ENCODE data around the gene DAZAP1. TPM values are rescaled to one million over a fixed set of nuclear protein-coding genes. Genes with fewer than 3 reads are reported as not detected.

Gene DAZAP1
- total RNA-seq, 8 experiments from 2014 or later, result 32.3 to 129 (median 46.7) TPM

DNA sequence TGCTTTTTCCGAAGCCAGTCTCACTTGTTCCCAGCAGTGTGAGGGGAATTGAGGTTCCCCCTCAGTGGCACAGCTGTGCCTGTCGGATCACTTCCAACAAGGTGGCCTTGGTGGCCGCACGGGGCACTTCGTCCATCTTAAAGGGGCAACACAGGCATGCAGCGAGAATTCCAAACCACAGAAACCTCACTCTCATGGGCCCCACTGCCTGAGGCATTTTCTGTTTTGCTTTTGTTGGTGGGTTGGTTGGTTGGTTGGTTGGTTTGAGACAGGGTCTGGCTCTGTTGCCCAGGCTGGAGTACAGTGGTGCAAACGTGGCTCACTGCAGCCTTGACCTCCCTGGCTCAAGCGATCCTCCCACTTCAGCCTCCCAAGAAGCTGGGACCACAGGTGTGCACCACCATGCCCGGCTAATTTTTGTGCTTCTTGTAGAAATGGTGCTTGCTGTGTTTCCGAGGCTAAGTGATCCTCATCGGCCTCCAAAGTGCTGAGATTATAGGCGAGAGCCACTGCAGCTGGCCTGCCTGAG lies 27.4 kb upstream of the DAZAP1 start:
- peaks cover 11 to 14% of the 10 kb centered on the region in 2 donors for H3K4me1 ChIP-seq (replicated peaks in 1 of 2)
- no peak overlapping the region for H3K27ac ChIP-seq
- no peak overlapping the region for H3K4me3 ChIP-seq
- no peak for ATAC-seq (replicated peaks in 6 of 8)
- WGBS, 10 experiments, result 87 to 100% methylated on average over 1 to 3 of the region's 12 CpGs; no CpG with 5 or more reads in 8 of the 10 experiments
- in situ Hi-C loops (cut with MboI; ENCODE audit: low pct_unique_long_range_greater_than_20kb in 2 of 9, low sequenced_read_pairs in 9 of 9, unreplicated experiment in 9 of 9), result no loop called here

DNA sequence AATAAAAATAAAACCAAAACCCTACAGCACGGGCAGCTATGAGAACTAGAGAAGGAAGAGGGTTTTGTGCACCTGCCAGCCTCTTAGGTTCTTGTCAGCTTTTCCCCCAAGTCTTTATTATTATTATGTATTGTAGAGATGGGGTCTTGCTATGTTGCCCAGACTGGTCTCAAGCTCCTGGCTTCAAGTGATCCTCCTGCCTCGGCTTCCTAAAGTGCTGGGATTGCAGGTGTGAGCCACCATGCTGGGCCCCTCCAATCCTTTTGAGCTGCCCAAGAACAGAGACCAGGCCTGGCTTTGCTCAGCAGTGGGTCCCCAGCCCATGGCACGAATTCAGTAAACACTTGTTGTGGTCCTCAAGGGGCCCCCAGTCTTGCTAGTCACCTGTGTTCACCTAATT lies 25.1 kb upstream of the DAZAP1 start:
- Histone ChIP-seq H3K4me1 (replicated peaks in 1 of 2) (peaks cover 13 to 14% of the 10 kb centered on the region in 2 donors), H3K27ac (no peak overlapping the region), H3K4me3 (no peak overlapping the region)
- in situ Hi-C loops (cut with MboI; ENCODE audit: low pct_unique_long_range_greater_than_20kb in 2 of 9, low sequenced_read_pairs in 9 of 9, unreplicated experiment in 9 of 9), result no loop called here
- no peak for ATAC-seq (replicated peaks in 6 of 8)
- 70 to 100% (median 93%) methylated on average over 1 to 3 of the region's 3 CpGs; no CpG with 5 or more reads in 3 of the 10 experiments for WGBS, 10 experiments

GRCh38 chr19:1383017-1383311 lies 24.4 kb upstream of the DAZAP1 start:
- ATAC-seq (replicated peaks in 6 of 8), result no peak

GRCh38 chr19:1383312-1384084 lies 23.9 kb upstream of the DAZAP1 start, which contains the start of gene NDUFS7:
TSS of gene NDUFS7 (plus strand) at chr19:1383907. CDS start at chr19:1383927, 20 bp downstream.
- peak; percentile 77 to 88 (median 82) for ATAC-seq (replicated peaks in 6 of 8)
- peaks cover 13 to 14% of the 10 kb centered on the region in 2 donors for H3K4me1 ChIP-seq (replicated peaks in 1 of 2)

More at GRCh38 chr19:1383017-1383311, 24.4 kb upstream of the DAZAP1 start:
- Histone ChIP-seq H3K4me3 (peak overlapping the region in 3 of 5 donors; percentile 5 to 93 (median 69)), H3K4me1 (replicated peaks in 1 of 2) (peaks cover 13 to 14% of the 10 kb centered on the region in 2 donors), H3K27ac (no peak overlapping the region)
- in situ Hi-C loops (cut with MboI; ENCODE audit: low pct_unique_long_range_greater_than_20kb in 2 of 9, low sequenced_read_pairs in 9 of 9, unreplicated experiment in 9 of 9), result no loop called here
- WGBS, 10 experiments, result 0 to 100% (median 50%) methylated on average over 1 to 8 of the region's 9 CpGs; no CpG with 5 or more reads in 3 of the 10 experiments

DNA sequence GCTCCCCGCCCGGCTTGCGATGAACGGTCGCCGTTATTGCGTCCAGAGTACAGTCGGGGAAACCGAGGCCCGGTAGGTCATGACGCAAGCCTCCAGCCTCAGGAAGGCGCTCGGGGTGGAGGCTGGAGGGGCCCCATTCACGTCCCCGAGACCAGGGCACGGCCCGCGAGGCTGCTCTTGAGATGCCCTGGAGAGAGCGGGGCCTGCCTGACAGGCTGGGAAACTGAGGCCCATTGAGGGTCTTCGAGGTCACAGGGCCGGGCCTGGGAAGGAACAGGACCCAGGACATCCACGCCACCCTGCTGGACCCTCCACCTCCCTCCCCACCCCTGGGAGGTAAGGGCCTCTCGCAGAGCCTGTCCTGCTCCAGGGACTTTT lies 23.3 kb upstream of the DAZAP1 start:
- in situ Hi-C loops (cut with MboI; ENCODE audit: low pct_unique_long_range_greater_than_20kb in 2 of 9, low sequenced_read_pairs in 9 of 9, unreplicated experiment in 9 of 9), result no loop called here
- WGBS, 10 experiments, result 0 to 3% (median 0%) methylated on average over 5 to 13 of the region's 23 CpGs; no CpG with 5 or more reads in 6 of the 10 experiments
- peak overlapping the region; percentile 63 to 93 (median 65) for H3K4me3 ChIP-seq
- peak in 5 of 8 experiments; percentile 1 to 10 (median 3) for ATAC-seq (replicated peaks in 6 of 8)
- peak overlapping the region; percentile 87 to 94 for H3K27ac ChIP-seq
- peaks cover 13 to 14% of the 10 kb centered on the region in 2 donors for H3K4me1 ChIP-seq (replicated peaks in 1 of 2)

More at GRCh38 chr19:1383312-1384084, 23.9 kb upstream of the DAZAP1 start, which contains the start of gene NDUFS7:
- Histone ChIP-seq H3K4me3 (peak within 1 kb of the TSS; percentile 63 to 93 (median 65)), H3K27ac (peak within 1 kb of the TSS; percentile 87 to 94)
- in situ Hi-C loops (cut with MboI; ENCODE audit: low pct_unique_long_range_greater_than_20kb in 2 of 9, low sequenced_read_pairs in 9 of 9, unreplicated experiment in 9 of 9), result no loop called here
- WGBS, 10 experiments, result 0 to 10% (median 1%) methylated on average over 1 to 24 of the region's 90 CpGs; no CpG with 5 or more reads in 5 of the 10 experiments

DNA sequence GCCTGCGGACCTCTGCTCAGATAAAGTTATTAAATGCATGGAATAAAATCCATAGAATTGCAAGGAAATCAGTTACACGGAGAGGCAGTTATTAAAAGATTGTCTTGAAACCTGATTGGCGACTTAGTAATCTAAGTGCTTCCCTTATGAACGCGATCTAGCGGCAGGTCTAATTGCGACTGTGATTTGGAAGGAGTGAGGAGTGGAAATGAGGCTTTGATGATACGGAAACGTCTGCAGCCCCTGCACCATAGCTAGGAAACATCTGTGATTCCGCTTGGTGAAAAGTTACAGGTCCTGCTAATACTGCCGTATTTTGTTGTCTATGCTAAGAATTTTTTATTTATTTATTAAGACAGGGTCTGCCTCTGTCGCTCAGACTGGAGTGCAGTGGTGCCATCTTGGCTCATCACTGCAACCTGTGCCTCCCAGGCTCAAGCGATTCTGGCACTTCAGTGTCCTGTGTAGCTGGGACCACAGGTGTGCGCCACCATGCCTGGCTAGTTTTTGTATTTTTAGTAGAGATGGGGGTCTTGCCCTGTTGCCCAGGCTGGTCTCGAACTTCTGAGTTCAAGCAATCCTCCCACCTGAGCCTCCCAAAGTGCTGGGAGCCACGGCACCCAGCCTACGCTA lies 22.8 kb upstream of the DAZAP1 start:
- no peak for ATAC-seq (replicated peaks in 6 of 8)

DNA sequence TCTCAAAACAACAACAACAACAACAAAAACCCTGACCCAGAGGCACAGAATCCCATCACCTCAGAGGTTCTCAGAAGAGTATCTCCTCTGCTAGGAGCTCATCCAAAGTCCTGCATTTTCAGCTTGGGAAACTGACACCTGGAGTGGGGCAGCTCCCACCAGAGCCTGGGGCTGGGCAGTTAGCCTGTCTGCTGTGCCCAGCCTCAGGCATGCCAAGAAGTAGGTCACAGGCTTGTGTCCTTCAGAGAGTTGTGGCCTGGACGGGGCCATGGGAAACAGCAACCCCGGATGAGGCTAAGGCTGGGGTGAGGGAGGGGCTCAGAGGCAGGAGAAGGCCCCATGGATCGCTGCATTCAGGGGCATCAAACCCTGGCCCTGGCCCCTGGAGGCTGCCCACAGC lies 21.6 kb upstream of the DAZAP1 start:
- 80% methylated on average over 1 of the region's 3 CpGs; no CpG with 5 or more reads in 9 of the 10 experiments for WGBS, 10 experiments
- in situ Hi-C loops (cut with MboI; ENCODE audit: low pct_unique_long_range_greater_than_20kb in 2 of 9, low sequenced_read_pairs in 9 of 9, unreplicated experiment in 9 of 9), result no loop called here
- Histone ChIP-seq H3K4me3 (no peak overlapping the region), H3K27ac (no peak overlapping the region), H3K4me1 (replicated peaks in 1 of 2) (peaks cover 13 to 14% of the 10 kb centered on the region in 2 donors)
- no peak for ATAC-seq (replicated peaks in 6 of 8)

More for the DNA sequence above, 22.8 kb upstream of the DAZAP1 start:
- in situ Hi-C loops (cut with MboI; ENCODE audit: low pct_unique_long_range_greater_than_20kb in 2 of 9, low sequenced_read_pairs in 9 of 9, unreplicated experiment in 9 of 9), result no loop called here
- Histone ChIP-seq H3K27ac (peak overlapping the region in 1 of 2 donors; percentile 94), H3K4me1 (replicated peaks in 1 of 2) (peaks cover 13 to 14% of the 10 kb centered on the region in 2 donors), H3K4me3 (peak overlapping the region; percentile 63 to 93 (median 65))
- WGBS, 10 experiments, result 0 to 70% (median 32%) methylated on average over 1 to 12 of the region's 17 CpGs; no CpG with 5 or more reads in 2 of the 10 experiments

GRCh38 chr19:1386945-1387683 lies 20.3 kb upstream of the DAZAP1 start:
- 59 to 100% (median 91%) methylated on average over 2 to 8 of the region's 39 CpGs; no CpG with 5 or more reads in 6 of the 10 experiments for WGBS, 10 experiments
- in situ Hi-C loops (cut with MboI; ENCODE audit: low pct_unique_long_range_greater_than_20kb in 2 of 9, low sequenced_read_pairs in 9 of 9, unreplicated experiment in 9 of 9), result no loop called here
- no peak for ATAC-seq (replicated peaks in 6 of 8)
- H3K4me3 ChIP-seq, result no peak overlapping the region
- H3K4me1 ChIP-seq (replicated peaks in 1 of 2), result peaks cover 5 to 7% of the 10 kb centered on the region in 2 donors
- no peak overlapping the region for H3K27ac ChIP-seq

- Histone ChIP-seq H3K4me3 (no peak overlapping the region), H3K27ac (no peak overlapping the region), H3K4me1 (replicated peaks in 1 of 2) (peaks cover 5 to 7% of the 10 kb centered on the region in 2 donors)
- 92 to 100% (median 99%) methylated on average over 2 to 6 of the region's 45 CpGs; no CpG with 5 or more reads in 6 of the 10 experiments for WGBS, 10 experiments
- in situ Hi-C loops (cut with MboI; ENCODE audit: low pct_unique_long_range_greater_than_20kb in 2 of 9, low sequenced_read_pairs in 9 of 9, unreplicated experiment in 9 of 9), result no loop called here
- ATAC-seq (replicated peaks in 6 of 8), result no peak
These were observed 19.4 kb upstream of the DAZAP1 start for GRCh38 chr19:1387684-1388636.

- Histone ChIP-seq H3K4me1 (replicated peaks in 1 of 2) (peaks cover 5 to 7% of the 10 kb centered on the region in 2 donors), H3K4me3 (no peak overlapping the region), H3K27ac (no peak overlapping the region)
- in situ Hi-C loops (cut with MboI; ENCODE audit: low pct_unique_long_range_greater_than_20kb in 2 of 9, low sequenced_read_pairs in 9 of 9, unreplicated experiment in 9 of 9), result no loop called here
- peak in 1 of 8 experiments; percentile 1 for ATAC-seq (replicated peaks in 6 of 8)
- 92 to 100% (median 99%) methylated on average over 1 to 4 of the region's 17 CpGs; no CpG with 5 or more reads in 6 of the 10 experiments for WGBS, 10 experiments
These were observed 18.8 kb upstream of the DAZAP1 start for GRCh38 chr19:1388637-1389026.

DNA sequence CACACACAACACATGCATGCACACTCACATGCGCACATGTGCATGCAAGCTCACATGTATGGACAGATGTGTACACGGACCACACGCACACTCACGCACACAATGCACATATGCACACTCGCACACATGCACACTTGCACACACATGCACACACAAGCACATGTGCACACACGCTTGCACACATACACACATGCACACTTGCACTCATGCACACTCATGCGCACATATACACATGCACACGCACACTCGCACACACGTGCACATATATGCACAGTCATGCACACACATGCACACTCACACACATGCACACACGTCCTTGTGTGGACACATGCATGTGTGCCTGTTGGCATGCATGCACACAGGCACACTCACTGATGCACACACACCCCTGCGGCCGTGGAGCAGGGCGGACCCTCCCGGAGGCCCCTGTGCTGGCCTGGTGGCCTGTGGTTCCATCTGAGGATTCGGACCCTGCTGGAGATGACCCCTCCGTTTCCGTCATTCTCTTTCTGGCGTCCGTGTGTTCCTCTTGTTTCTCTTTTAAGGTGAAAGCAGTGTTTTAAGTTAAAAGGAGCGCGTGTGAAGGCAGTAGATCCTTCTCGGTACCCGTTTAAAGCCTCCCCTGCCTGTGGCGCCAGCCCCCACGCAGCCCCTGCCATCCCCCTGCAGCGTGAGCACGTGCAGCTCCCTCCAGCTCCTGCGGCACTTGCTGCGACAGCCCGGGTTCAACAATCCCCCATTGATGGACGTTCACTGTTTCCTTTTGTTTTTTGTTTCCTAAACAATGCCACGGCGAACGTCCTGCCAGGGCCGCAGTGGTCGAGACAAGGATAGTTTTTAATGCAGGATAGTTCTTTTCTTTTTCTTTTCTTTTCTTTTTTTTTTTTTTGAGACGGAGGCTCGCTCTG lies 18.1 kb upstream of the DAZAP1 start:
- Histone ChIP-seq H3K4me3 (no peak overlapping the region), H3K27ac (no peak overlapping the region), H3K4me1 (replicated peaks in 1 of 2) (peaks cover 5 to 7% of the 10 kb centered on the region in 2 donors)
- 89 to 100% (median 95%) methylated on average over 1 to 17 of the region's 39 CpGs; no CpG with 5 or more reads in 1 of the 10 experiments for WGBS, 10 experiments
- ATAC-seq (replicated peaks in 6 of 8), result peak in 3 of 8 experiments; percentile 4 to 6 (median 4)
- in situ Hi-C loops (cut with MboI; ENCODE audit: low pct_unique_long_range_greater_than_20kb in 2 of 9, low sequenced_read_pairs in 9 of 9, unreplicated experiment in 9 of 9), result no loop called here
